ENCODE results near the gene COBL. TPM values are rescaled to one million over a fixed set of nuclear protein-coding genes. Genes with fewer than 3 reads are reported as not detected.

Gene COBL
- polyA plus RNA-seq, 1 donor (not counting 4 experiments of a cell fraction or from before 2014, with no cell fraction given) = 4.5 TPM

DNA sequence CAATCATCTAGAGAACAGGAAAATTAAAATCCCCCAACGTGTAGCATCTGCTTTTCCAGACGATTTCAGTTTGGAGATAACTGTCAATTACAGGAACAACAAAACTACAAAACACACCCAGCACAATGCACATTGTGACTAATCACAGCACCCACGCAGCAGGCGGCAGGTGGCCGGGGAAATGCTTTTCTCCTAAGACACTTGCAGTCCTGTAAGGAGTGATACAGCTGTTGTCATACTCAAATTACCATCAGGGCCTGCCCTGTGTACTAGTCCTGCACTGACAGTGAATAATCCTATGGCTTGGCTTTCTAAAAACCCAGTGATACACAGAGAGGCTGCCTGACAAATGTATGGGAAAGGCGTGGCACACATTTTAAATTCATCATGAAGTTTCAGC, 37.8 kb downstream of the COBL start:
- H3K9me1 ChIP-seq (ENCODE audit: control insufficient read depth, extremely low read depth, insufficient read depth, low read length) = no peaks in the 10 kb centered on the region
- no peak overlapping the region for H3K9ac ChIP-seq (ENCODE audit: control insufficient read depth, extremely low read depth, insufficient read depth, low read length)
- H3K79me2 ChIP-seq (ENCODE audit: control insufficient read depth, insufficient read depth, low read length) = no peaks in the 10 kb centered on the region
- no peak overlapping the region for H3K4me3 ChIP-seq (ENCODE audit: control insufficient read depth in 2 of 3, extremely low read depth in 1 of 3, insufficient read depth in 2 of 3, low read depth in 1 of 3, low read length in 3 of 3)
- no peaks in the 10 kb centered on the region for H3K9me3 ChIP-seq (ENCODE audit: control insufficient read depth, low read depth, low read length)
- no peak overlapping the region for H3K4me2 ChIP-seq (ENCODE audit: control insufficient read depth, extremely low read depth, insufficient read depth, low read depth, low read length)
- H2AFZ ChIP-seq (ENCODE audit: control insufficient read depth, low read length) = no peak overlapping the region
- DNase-seq (ENCODE audit: low read depth, low spot score) (no peak), FAIRE-seq (peak; percentile 34)
- dilution Hi-C loops (cut with MboI; ENCODE audit: extremely low pct_ligation_motif_present, low sequenced_read_pairs) = no loop called here
- TF ChIP-seq EZH2 (IDR thresholded peaks at IDR 0.05; ENCODE audit: low read length) = no peak
- TF ChIP-seq CTCF (optimal IDR thresholded peaks at IDR 0.05 in 1 of 3, IDR thresholded peaks at IDR 0.05 in 1 of 3, conservative IDR thresholded peaks at IDR 0.05 in 1 of 3; ENCODE audit: extremely low read depth in 1 of 3, insufficient read depth in 2 of 3, low read length in 3 of 3) = no peak
- H3K27ac ChIP-seq (ENCODE audit: control insufficient read depth, insufficient read depth, low read length) = no peak overlapping the region
- H3K36me3 ChIP-seq (ENCODE audit: control insufficient read depth in 2 of 2, extremely low read depth in 1 of 2, insufficient read depth in 2 of 2, low read length in 2 of 2) = no peaks in the 10 kb centered on the region
- no peaks in the 10 kb centered on the region for H3K4me1 ChIP-seq (ENCODE audit: control insufficient read depth, extremely low read depth, insufficient read depth, low read length)
- no peaks in the 10 kb centered on the region for H4K20me1 ChIP-seq (ENCODE audit: control insufficient read depth, extremely low read depth, insufficient read depth, low read length)
- H3K27me3 ChIP-seq (ENCODE audit: control insufficient read depth, extremely low read depth, insufficient read depth, low read length) = peaks cover 3% of the 10 kb centered on the region

- no peaks in the 10 kb centered on the region for H3K9me1 ChIP-seq (ENCODE audit: control insufficient read depth, extremely low read depth, insufficient read depth, low read length)
- no peaks in the 10 kb centered on the region for H4K20me1 ChIP-seq (ENCODE audit: control insufficient read depth, extremely low read depth, insufficient read depth, low read length)
- no peaks in the 10 kb centered on the region for H3K36me3 ChIP-seq (ENCODE audit: control insufficient read depth in 2 of 2, extremely low read depth in 1 of 2, insufficient read depth in 2 of 2, low read length in 2 of 2)
- H2AFZ ChIP-seq (ENCODE audit: control insufficient read depth, low read length) = no peak overlapping the region
- no peaks in the 10 kb centered on the region for H3K4me1 ChIP-seq (ENCODE audit: control insufficient read depth, extremely low read depth, insufficient read depth, low read length)
- H3K79me2 ChIP-seq (ENCODE audit: control insufficient read depth, insufficient read depth, low read length) = no peaks in the 10 kb centered on the region
- dilution Hi-C loops (cut with MboI; ENCODE audit: extremely low pct_ligation_motif_present, low sequenced_read_pairs) = no loop called here
- H3K27me3 ChIP-seq (ENCODE audit: control insufficient read depth, extremely low read depth, insufficient read depth, low read length) = peaks cover 3% of the 10 kb centered on the region
- H3K9me3 ChIP-seq (ENCODE audit: control insufficient read depth, low read depth, low read length) = no peaks in the 10 kb centered on the region
- TF ChIP-seq EZH2 (IDR thresholded peaks at IDR 0.05; ENCODE audit: low read length) = no peak
- no peak overlapping the region for H3K4me2 ChIP-seq (ENCODE audit: control insufficient read depth, extremely low read depth, insufficient read depth, low read depth, low read length)
- no peak overlapping the region for H3K27ac ChIP-seq (ENCODE audit: control insufficient read depth, insufficient read depth, low read length)
- H3K4me3 ChIP-seq (ENCODE audit: control insufficient read depth in 2 of 3, extremely low read depth in 1 of 3, insufficient read depth in 2 of 3, low read depth in 1 of 3, low read length in 3 of 3) = no peak overlapping the region
- no peak for FAIRE-seq
- DNase-seq (ENCODE audit: low read depth, low spot score) = no peak
- no peak overlapping the region for H3K9ac ChIP-seq (ENCODE audit: control insufficient read depth, extremely low read depth, insufficient read depth, low read length)
Measured at GRCh38 chr7:51276967-51277366, 39.6 kb downstream of the COBL start.

GRCh38 chr7:51276091-51276605, 40.5 kb downstream of the COBL start:
- no peaks in the 10 kb centered on the region for H3K4me1 ChIP-seq (ENCODE audit: control insufficient read depth, extremely low read depth, insufficient read depth, low read length)
- no peak for TF ChIP-seq CTCF (optimal IDR thresholded peaks at IDR 0.05 in 1 of 3, IDR thresholded peaks at IDR 0.05 in 1 of 3, conservative IDR thresholded peaks at IDR 0.05 in 1 of 3; ENCODE audit: extremely low read depth in 1 of 3, insufficient read depth in 2 of 3, low read length in 3 of 3)
- H3K4me3 ChIP-seq (ENCODE audit: control insufficient read depth in 2 of 3, extremely low read depth in 1 of 3, insufficient read depth in 2 of 3, low read depth in 1 of 3, low read length in 3 of 3) = no peak overlapping the region
- no peaks in the 10 kb centered on the region for H3K36me3 ChIP-seq (ENCODE audit: control insufficient read depth in 2 of 2, extremely low read depth in 1 of 2, insufficient read depth in 2 of 2, low read length in 2 of 2)
- H2AFZ ChIP-seq (ENCODE audit: control insufficient read depth, low read length) = no peak overlapping the region
- dilution Hi-C loops (cut with MboI; ENCODE audit: extremely low pct_ligation_motif_present, low sequenced_read_pairs) = no loop called here
- no peak overlapping the region for H3K4me2 ChIP-seq (ENCODE audit: control insufficient read depth, extremely low read depth, insufficient read depth, low read depth, low read length)
- H3K27me3 ChIP-seq (ENCODE audit: control insufficient read depth, extremely low read depth, insufficient read depth, low read length) = peaks cover 3% of the 10 kb centered on the region
- no peak overlapping the region for H3K9ac ChIP-seq (ENCODE audit: control insufficient read depth, extremely low read depth, insufficient read depth, low read length)
- H4K20me1 ChIP-seq (ENCODE audit: control insufficient read depth, extremely low read depth, insufficient read depth, low read length) = no peaks in the 10 kb centered on the region
- H3K27ac ChIP-seq (ENCODE audit: control insufficient read depth, insufficient read depth, low read length) = no peak overlapping the region
- no peaks in the 10 kb centered on the region for H3K79me2 ChIP-seq (ENCODE audit: control insufficient read depth, insufficient read depth, low read length)
- FAIRE-seq (no peak), DNase-seq (ENCODE audit: low read depth, low spot score) (no peak)
- no peaks in the 10 kb centered on the region for H3K9me3 ChIP-seq (ENCODE audit: control insufficient read depth, low read depth, low read length)
- no peaks in the 10 kb centered on the region for H3K9me1 ChIP-seq (ENCODE audit: control insufficient read depth, extremely low read depth, insufficient read depth, low read length)
